NK-92 (cell line): ENCODE measurements around the gene OGDHL.
"Not testable (repeated sequence)": the region's sequence is repeated elsewhere in the genome, so short reads cannot be mapped to it uniquely, and the experiment has no call there.

ENCODE experiments used
- DNase-seq: peaks from one replicate; lab custom pipeline; 2025; ENCODE audit not compliant: unreplicated experiment; lab: John Stamatoyannopoulos, UW

Gene OGDHL

GRCh38 chr10:49740346-49741107 is 21.6 kb downstream of the OGDHL start:
- DNase-seq, result no peak

- no peak for DNase-seq
Measured at GRCh38 chr10:49739426-49739825, 22.7 kb downstream of the OGDHL start.

- DNase-seq, result no peak
Measured at GRCh38 chr10:49738616-49739360, 23.3 kb downstream of the OGDHL start.

- no peak for DNase-seq
Measured at GRCh38 chr10:49737474-49738201, 24.5 kb downstream of the OGDHL start.

GRCh38 chr10:49736564-49737113 is 25.5 kb downstream of the OGDHL start:
- DNase-seq, result no peak

GRCh38 chr10:49735848-49736563 is 26.1 kb downstream of the OGDHL start:
- no peak for DNase-seq

GRCh38 chr10:49735161-49735560 is 27.0 kb downstream of the OGDHL start:
- no peak for DNase-seq

- DNase-seq, result no peak
Measured at GRCh38 chr10:49734676-49735075, 27.4 kb downstream of the OGDHL start.

- no peak for DNase-seq
Measured at GRCh38 chr10:49733866-49734265, 28.3 kb downstream of the OGDHL start.

GRCh38 chr10:49726593-49726992 is 35.5 kb downstream of the OGDHL start:
- DNase-seq, result no peak

- not testable (repeated sequence) for DNase-seq
Measured at GRCh38 chr10:49715157-49715556, 47.0 kb downstream of the OGDHL start.

GRCh38 chr10:49713266-49713665 is 48.9 kb downstream of the OGDHL start:
- DNase-seq, result no peak

GRCh38 chr10:49711481-49711880 is 50.6 kb downstream of the OGDHL start:
- no peak for DNase-seq

GRCh38 chr10:49710966-49711365 is 51.2 kb downstream of the OGDHL start:
- no peak for DNase-seq

GRCh38 chr10:49709934-49710333 is 52.2 kb downstream of the OGDHL start:
- DNase-seq, result no peak

GRCh38 chr10:49707585-49707984 is 54.5 kb downstream of the OGDHL start:
- DNase-seq, result no peak

GRCh38 chr10:49700997-49701396 is 61.1 kb downstream of the OGDHL start:
- DNase-seq, result no peak

GRCh38 chr10:49700211-49700610 is 61.9 kb downstream of the OGDHL start:
- no peak for DNase-seq

- DNase-seq, result no peak
Measured at GRCh38 chr10:49698679-49699078, 63.4 kb downstream of the OGDHL start.

- DNase-seq, result no peak
Measured at GRCh38 chr10:49696311-49696710, 65.8 kb downstream of the OGDHL start.

GRCh38 chr10:49694466-49694865 is 67.7 kb downstream of the OGDHL start:
- no peak for DNase-seq
